ENCODE data around the gene RAX2. TPM values are rescaled to one million over a fixed set of nuclear protein-coding genes. Genes with fewer than 3 reads are reported as not detected.

The RAX2 gene
- total RNA-seq, 1 experiment from 2014 or later = not detected

DNA sequence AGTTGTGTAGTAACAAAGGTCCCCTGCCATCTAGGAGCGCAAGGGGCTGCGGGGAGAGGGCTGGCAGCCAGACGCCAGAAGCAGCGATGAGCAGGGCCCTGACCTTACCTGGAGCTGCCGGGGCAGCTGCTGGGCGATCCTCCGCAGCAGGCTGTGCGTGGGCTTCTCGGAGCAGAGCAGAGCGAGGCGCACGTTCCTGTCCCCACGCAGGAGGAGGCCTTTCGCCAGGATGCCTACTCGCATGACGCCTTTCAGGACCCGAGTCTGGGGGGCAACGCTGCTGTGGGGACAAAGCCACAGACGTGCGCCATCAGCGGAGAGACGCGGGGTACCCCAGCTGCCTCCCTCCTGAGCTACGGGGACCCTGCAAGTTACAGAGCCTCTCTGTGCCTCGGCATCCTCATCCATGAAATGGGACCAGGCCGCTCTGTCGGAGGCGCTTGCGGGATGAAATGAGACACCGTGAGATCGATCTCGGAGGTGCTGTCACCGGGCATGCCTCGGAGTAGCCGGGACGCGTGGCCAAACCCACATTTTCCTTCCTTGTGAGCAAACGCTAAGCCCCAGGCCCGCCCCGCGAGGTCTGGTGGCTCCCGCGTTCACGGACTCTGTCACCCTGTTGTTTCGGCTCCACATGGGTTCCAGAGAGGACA is 44.7 kb upstream of the RAX2 start:
- peaks cover 0 to 1% of the 10 kb centered on the region in 2 experiments; a peak in 1 of 4 replicates for H3K4me1 ChIP-seq (ENCODE audit: control insufficient read depth in 1 of 2, insufficient read depth in 2 of 2, low read length in 2 of 2)
- TF ChIP-seq EGR1 (IDR thresholded peaks at IDR 0.05; ENCODE audit: low read depth) (no peak), YY1 (IDR thresholded peaks at IDR 0.05; ENCODE audit: extremely low read depth, insufficient replicate concordance, low read depth, low read length) (no peak), SP1 (IDR thresholded peaks at IDR 0.05; ENCODE audit: low read depth) (no peak), SIN3A (IDR thresholded peaks at IDR 0.05; ENCODE audit: low read depth) (no peak), EZH2 (IDR thresholded peaks at IDR 0.05) (no peak), CEBPB (IDR thresholded peaks at IDR 0.05; ENCODE audit: low read depth) (no peak), ZFX (IDR thresholded peaks at IDR 0.05) (no peak), POLR2AphosphoS5 (IDR thresholded peaks at IDR 0.05; ENCODE audit: low read depth, low read length) (no peak), FOSL1 (IDR thresholded peaks at IDR 0.05; ENCODE audit: low read depth) (no peak), RAD21 (IDR thresholded peaks at IDR 0.05; ENCODE audit: low read depth) (no peak), ELF1 (IDR thresholded peaks at IDR 0.05; ENCODE audit: borderline replicate concordance, low read depth) (no peak), EZH2phosphoT487 (IDR thresholded peaks at IDR 0.05; ENCODE audit: borderline replicate concordance) (no peak), JUND (IDR thresholded peaks at IDR 0.05) (no peak), TCF7L2 (IDR thresholded peaks at IDR 0.05; ENCODE audit: borderline replicate concordance, extremely low read depth, insufficient read depth, insufficient read length) (no peak), CBX3 (IDR thresholded peaks at IDR 0.05; ENCODE audit: low read depth) (no peak)
- TF ChIP-seq, protein P1, sequence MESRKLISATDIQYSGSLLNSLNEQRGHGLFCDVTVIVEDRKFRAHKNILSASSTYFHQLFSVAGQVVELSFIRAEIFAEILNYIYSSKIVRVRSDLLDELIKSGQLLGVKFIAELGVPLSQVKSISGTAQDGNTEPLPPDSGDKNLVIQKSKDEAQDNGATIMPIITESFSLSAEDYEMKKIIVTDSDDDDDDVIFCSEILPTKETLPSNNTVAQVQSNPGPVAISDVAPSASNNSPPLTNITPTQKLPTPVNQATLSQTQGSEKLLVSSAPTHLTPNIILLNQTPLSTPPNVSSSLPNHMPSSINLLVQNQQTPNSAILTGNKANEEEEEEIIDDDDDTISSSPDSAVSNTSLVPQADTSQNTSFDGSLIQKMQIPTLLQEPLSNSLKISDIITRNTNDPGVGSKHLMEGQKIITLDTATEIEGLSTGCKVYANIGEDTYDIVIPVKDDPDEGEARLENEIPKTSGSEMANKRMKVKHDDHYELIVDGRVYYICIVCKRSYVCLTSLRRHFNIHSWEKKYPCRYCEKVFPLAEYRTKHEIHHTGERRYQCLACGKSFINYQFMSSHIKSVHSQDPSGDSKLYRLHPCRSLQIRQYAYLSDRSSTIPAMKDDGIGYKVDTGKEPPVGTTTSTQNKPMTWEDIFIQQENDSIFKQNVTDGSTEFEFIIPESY (IDR thresholded peaks at IDR 0.05; ENCODE audit: extremely low read depth, insufficient replicate concordance, low read length) = no peak
- TF ChIP-seq, protein P2, sequence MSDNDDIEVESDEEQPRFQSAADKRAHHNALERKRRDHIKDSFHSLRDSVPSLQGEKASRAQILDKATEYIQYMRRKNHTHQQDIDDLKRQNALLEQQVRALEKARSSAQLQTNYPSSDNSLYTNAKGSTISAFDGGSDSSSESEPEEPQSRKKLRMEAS (IDR thresholded peaks at IDR 0.05) = no peak
- TF ChIP-seq, protein P3, sequence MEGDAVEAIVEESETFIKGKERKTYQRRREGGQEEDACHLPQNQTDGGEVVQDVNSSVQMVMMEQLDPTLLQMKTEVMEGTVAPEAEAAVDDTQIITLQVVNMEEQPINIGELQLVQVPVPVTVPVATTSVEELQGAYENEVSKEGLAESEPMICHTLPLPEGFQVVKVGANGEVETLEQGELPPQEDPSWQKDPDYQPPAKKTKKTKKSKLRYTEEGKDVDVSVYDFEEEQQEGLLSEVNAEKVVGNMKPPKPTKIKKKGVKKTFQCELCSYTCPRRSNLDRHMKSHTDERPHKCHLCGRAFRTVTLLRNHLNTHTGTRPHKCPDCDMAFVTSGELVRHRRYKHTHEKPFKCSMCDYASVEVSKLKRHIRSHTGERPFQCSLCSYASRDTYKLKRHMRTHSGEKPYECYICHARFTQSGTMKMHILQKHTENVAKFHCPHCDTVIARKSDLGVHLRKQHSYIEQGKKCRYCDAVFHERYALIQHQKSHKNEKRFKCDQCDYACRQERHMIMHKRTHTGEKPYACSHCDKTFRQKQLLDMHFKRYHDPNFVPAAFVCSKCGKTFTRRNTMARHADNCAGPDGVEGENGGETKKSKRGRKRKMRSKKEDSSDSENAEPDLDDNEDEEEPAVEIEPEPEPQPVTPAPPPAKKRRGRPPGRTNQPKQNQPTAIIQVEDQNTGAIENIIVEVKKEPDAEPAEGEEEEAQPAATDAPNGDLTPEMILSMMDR (IDR thresholded peaks at IDR 0.05 in 2 of 3, conservative IDR thresholded peaks at IDR 0.05 in 1 of 3; ENCODE audit: borderline replicate concordance in 1 of 3, insufficient read depth in 1 of 3, low read depth in 2 of 3, low read length in 2 of 3) = no peak
- TF ChIP-seq, protein P4, sequence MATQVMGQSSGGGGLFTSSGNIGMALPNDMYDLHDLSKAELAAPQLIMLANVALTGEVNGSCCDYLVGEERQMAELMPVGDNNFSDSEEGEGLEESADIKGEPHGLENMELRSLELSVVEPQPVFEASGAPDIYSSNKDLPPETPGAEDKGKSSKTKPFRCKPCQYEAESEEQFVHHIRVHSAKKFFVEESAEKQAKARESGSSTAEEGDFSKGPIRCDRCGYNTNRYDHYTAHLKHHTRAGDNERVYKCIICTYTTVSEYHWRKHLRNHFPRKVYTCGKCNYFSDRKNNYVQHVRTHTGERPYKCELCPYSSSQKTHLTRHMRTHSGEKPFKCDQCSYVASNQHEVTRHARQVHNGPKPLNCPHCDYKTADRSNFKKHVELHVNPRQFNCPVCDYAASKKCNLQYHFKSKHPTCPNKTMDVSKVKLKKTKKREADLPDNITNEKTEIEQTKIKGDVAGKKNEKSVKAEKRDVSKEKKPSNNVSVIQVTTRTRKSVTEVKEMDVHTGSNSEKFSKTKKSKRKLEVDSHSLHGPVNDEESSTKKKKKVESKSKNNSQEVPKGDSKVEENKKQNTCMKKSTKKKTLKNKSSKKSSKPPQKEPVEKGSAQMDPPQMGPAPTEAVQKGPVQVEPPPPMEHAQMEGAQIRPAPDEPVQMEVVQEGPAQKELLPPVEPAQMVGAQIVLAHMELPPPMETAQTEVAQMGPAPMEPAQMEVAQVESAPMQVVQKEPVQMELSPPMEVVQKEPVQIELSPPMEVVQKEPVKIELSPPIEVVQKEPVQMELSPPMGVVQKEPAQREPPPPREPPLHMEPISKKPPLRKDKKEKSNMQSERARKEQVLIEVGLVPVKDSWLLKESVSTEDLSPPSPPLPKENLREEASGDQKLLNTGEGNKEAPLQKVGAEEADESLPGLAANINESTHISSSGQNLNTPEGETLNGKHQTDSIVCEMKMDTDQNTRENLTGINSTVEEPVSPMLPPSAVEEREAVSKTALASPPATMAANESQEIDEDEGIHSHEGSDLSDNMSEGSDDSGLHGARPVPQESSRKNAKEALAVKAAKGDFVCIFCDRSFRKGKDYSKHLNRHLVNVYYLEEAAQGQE (IDR thresholded peaks at IDR 0.05; ENCODE audit: low read depth) = no peak
- no peaks in the 10 kb centered on the region for H3K9me2 ChIP-seq (ENCODE audit: insufficient read depth)
- RAD21 ChIA-PET (ENCODE audit: low non-redundant PET in 1 of 2, low total read pairs in 2 of 2, uncharacterized antibody in 2 of 2, unreplicated experiment in 2 of 2) = no interaction called here
- CTCF ChIA-PET = no interaction called here
- H4K20me1 ChIP-seq (ENCODE audit: insufficient read depth) = no peaks in the 10 kb centered on the region
- intact Hi-C loops (cut with micrococcal nuclease) = no loop called here
- H3K27ac ChIP-seq (ENCODE audit: low read depth, low read length) = no peak overlapping the region
- no peak overlapping the region for H3K4me3 ChIP-seq (replicated peaks in 1 of 2; ENCODE audit: low read depth in 1 of 2, low read length in 2 of 2)
- no peak overlapping the region for H2AFZ ChIP-seq (ENCODE audit: low read depth, low read length, poor library complexity, severe bottlenecking)
- no peak for ATAC-seq
- POLR2A ChIA-PET = interaction anchor here (0.6 kb wide), 1 partner anchor 162 kb away, joined by 5 read pairs; no protein-coding TSS in a partner anchor
- no peak for DNase-seq (ENCODE audit: low read depth, low spot score)
- H3K9ac ChIP-seq (ENCODE audit: low read length) = no peak overlapping the region
- no peaks in the 10 kb centered on the region for H3K27me3 ChIP-seq (ENCODE audit: insufficient read depth, low read length)
- no peaks in the 10 kb centered on the region for H3K36me3 ChIP-seq (ENCODE audit: control insufficient read depth in 1 of 2, insufficient read depth in 2 of 2, low read length in 2 of 2)
- BruUV-seq (replicated peaks) = no TSS peak
- H3K79me2 ChIP-seq (ENCODE audit: insufficient read depth, low read length) = no peaks in the 10 kb centered on the region
- H3K4me2 ChIP-seq (ENCODE audit: low read length) = no peak overlapping the region
- no peaks in the 10 kb centered on the region for H3K9me3 ChIP-seq (ENCODE audit: control insufficient read depth in 1 of 2, insufficient read depth in 1 of 2, low read depth in 1 of 2, low read length in 2 of 2)

Data from HCT116 (cell line).